Gastrocnemius medialis (tissue), 4 donors: ENCODE results near the gene GRIK3.

ENCODE experiments used
- POLR2A ChIP-seq, 2 donors: fragments of 450-650 bp; IDR thresholded peaks; one replicate each; pipeline ENCODE4 v1.6.1; 2017; ENCODE audit warnings: antibody characterized with exemption in 2 of 2, mild to moderate bottlenecking in 2 of 2, moderate library complexity in 2 of 2
- TF ChIP-seq, protein P1 (sequence below), 5 experiments: fragments of 450-650 bp in 3 of 5; fragments of 200-600 bp in 2 of 5; sonication (generic) in 2 of 5; IDR thresholded peaks in 4 of 5; conservative IDR thresholded peaks in 1 of 5; 1 replicate in 4 of 5; 2 replicates in 1 of 5; pipeline ENCODE4 v1.5.1; 2016 to 2019; ENCODE audit warnings: antibody characterized with exemption in 5 of 5, mild to moderate bottlenecking in 3 of 5, moderate library complexity in 3 of 5

DNA sequence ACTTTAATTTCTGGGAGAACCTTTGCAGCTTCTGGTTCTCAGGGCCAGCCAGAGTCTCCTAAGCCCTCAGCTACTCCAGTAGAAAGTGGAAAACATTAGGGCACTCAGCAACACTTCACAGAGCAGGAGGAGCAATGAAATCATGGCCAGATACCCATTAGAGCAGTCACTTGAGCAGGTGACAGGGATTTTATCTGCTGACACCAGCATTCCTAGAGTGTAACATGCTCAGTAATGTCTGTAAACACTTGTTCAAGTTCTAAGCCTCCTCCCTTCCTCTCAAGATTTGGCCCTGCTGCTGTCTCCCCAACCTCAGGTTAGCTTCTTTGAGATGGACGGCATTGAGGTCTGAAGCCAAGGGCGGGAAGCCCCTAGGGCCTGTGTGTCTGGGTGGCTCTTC is 218.0 kb downstream of the GRIK3 start:
- no peak for TF ChIP-seq POLR2A (IDR thresholded peaks at IDR 0.05)
- TF ChIP-seq, protein P1, sequence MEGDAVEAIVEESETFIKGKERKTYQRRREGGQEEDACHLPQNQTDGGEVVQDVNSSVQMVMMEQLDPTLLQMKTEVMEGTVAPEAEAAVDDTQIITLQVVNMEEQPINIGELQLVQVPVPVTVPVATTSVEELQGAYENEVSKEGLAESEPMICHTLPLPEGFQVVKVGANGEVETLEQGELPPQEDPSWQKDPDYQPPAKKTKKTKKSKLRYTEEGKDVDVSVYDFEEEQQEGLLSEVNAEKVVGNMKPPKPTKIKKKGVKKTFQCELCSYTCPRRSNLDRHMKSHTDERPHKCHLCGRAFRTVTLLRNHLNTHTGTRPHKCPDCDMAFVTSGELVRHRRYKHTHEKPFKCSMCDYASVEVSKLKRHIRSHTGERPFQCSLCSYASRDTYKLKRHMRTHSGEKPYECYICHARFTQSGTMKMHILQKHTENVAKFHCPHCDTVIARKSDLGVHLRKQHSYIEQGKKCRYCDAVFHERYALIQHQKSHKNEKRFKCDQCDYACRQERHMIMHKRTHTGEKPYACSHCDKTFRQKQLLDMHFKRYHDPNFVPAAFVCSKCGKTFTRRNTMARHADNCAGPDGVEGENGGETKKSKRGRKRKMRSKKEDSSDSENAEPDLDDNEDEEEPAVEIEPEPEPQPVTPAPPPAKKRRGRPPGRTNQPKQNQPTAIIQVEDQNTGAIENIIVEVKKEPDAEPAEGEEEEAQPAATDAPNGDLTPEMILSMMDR (IDR thresholded peaks at IDR 0.05 in 4 of 5, conservative IDR thresholded peaks at IDR 0.05 in 1 of 5) = no peak
